Neural progenitor cell (in vitro differentiated cells): ENCODE data around the gene RPS6KA6.

Experiments
- CTCF ChIP-seq: fragments of 200-600 bp; sonication (generic); IDR thresholded peaks from 2 replicates; pipeline ENCODE4 v1.5.1; 2017; ENCODE audit warnings: antibody characterized with exemption, mild to moderate bottlenecking
- EZH2 ChIP-seq: fragments of 200-600 bp; sonication (generic); IDR thresholded peaks from 2 replicates; pipeline ENCODE4 v1.6.1; 2017; ENCODE audit warnings: antibody characterized with exemption, mild to moderate bottlenecking, moderate library complexity
- EZH2phosphoT487 ChIP-seq: fragments of 200-600 bp; sonication (generic); IDR thresholded peaks from 2 replicates; pipeline ENCODE4 v1.6.1; 2017; ENCODE audit warnings: antibody characterized with exemption

DNA sequence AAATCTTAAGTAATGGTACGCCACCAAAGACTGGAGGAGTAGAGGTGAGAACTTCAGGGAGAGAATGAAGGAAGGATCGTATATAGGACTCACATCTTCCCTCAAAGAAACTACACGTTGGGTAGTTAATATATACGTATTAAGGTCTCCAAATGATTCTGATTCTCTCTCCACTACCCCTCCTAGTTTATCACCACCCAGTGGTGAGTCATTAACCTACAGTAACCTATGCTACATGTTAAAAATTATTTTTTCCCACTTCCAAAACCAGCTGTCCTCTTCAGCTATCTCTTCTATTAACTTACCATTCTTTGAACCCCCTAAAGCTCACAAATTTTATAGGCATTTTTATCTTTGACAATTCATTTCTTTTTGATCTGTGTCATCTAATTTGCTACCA is 69.7 kb downstream of the RPS6KA6 start:
- TF ChIP-seq CTCF (no peak), EZH2 (no peak), EZH2phosphoT487 (no peak)
